HG03196 (cell line): ENCODE data around the gene FAM186B.

Experiments used
- ATAC-seq: cut with Tn5 transposase; IDR thresholded peaks from one replicate; pipeline ENCODE4 v1.9.1; 2021; ENCODE audit not compliant: unreplicated experiment

FAM186B gene

GRCh38 chr12:49554266-49554665 lies 51.2 kb downstream of the FAM186B start:
- no peak for ATAC-seq

- no peak for ATAC-seq
Observed at GRCh38 chr12:49553512-49554088, 51.8 kb downstream of the FAM186B start.

GRCh38 chr12:49552899-49553298 lies 52.5 kb downstream of the FAM186B start:
- no peak for ATAC-seq

- no peak for ATAC-seq
Observed at GRCh38 chr12:49552425-49552824, 53.0 kb downstream of the FAM186B start.

- no peak for ATAC-seq
Observed at GRCh38 chr12:49552014-49552413, 53.4 kb downstream of the FAM186B start.

GRCh38 chr12:49550693-49551252 lies 54.7 kb downstream of the FAM186B start:
- no peak for ATAC-seq

GRCh38 chr12:49549735-49550692 lies 55.4 kb downstream of the FAM186B start:
- no peak for ATAC-seq

- ATAC-seq, result no peak
Observed at GRCh38 chr12:49548822-49549648, 56.4 kb downstream of the FAM186B start.

GRCh38 chr12:49548481-49548821 lies 57.0 kb downstream of the FAM186B start:
- ATAC-seq, result no peak

- ATAC-seq, result no peak
Observed at GRCh38 chr12:49547090-49547690, 58.2 kb downstream of the FAM186B start.

GRCh38 chr12:49546481-49546880 lies 59.0 kb downstream of the FAM186B start:
- no peak for ATAC-seq

- no peak for ATAC-seq
Observed at GRCh38 chr12:49545815-49546214, 59.6 kb downstream of the FAM186B start.

- ATAC-seq, result no peak
Observed at GRCh38 chr12:49543914-49544815, 61.3 kb downstream of the FAM186B start.

GRCh38 chr12:49543221-49543913 lies 62.1 kb downstream of the FAM186B start:
- no peak for ATAC-seq

- ATAC-seq, result no peak
Observed at GRCh38 chr12:49542592-49543160, 62.8 kb downstream of the FAM186B start.

- ATAC-seq, result no peak
Observed at GRCh38 chr12:49541911-49542505, 63.4 kb downstream of the FAM186B start.

- ATAC-seq, result no peak
Observed at GRCh38 chr12:49541140-49541861, 64.1 kb downstream of the FAM186B start.
